ENCODE data around the gene EEF1G.

Gene EEF1G

DNA sequence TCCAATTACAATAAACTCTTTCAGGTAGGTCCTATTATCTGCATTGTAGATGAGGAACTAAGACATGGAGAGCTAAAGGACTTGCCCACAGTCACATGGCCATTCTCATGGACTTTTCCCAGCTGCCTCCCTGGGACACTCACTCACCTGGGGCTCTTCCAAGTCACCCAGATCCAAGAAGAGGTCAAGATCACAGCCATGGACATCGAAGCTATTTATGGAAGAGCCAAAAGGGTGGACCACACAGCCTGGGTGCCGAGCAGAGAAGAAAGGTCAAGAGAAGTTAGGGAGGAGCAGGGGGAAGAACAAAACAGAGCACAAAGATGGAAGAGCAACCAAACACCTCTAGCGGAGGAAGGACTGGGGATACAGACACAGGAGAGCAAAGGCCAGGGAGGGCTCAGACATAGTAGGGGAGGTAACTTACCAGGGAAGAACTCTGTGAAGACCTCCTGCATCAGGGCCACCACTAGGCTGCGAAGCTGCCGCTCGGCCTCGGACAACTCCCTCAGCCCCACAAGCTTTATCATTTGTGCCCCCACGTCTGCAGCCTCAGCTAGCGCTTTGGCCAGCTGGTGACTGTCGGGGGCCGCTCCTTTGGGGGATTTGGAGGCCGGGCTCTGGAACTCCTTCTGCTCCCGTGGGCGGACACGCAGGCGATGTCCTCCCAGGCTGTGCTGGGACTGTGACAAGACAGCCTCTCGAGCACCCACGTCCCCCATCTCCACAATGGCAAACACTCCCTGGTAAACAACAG is 7.4 kb upstream of the EEF1G start:
- no peak for DNase-seq (ENCODE audit: low read depth)
- TF ChIP-seq, protein P1, sequence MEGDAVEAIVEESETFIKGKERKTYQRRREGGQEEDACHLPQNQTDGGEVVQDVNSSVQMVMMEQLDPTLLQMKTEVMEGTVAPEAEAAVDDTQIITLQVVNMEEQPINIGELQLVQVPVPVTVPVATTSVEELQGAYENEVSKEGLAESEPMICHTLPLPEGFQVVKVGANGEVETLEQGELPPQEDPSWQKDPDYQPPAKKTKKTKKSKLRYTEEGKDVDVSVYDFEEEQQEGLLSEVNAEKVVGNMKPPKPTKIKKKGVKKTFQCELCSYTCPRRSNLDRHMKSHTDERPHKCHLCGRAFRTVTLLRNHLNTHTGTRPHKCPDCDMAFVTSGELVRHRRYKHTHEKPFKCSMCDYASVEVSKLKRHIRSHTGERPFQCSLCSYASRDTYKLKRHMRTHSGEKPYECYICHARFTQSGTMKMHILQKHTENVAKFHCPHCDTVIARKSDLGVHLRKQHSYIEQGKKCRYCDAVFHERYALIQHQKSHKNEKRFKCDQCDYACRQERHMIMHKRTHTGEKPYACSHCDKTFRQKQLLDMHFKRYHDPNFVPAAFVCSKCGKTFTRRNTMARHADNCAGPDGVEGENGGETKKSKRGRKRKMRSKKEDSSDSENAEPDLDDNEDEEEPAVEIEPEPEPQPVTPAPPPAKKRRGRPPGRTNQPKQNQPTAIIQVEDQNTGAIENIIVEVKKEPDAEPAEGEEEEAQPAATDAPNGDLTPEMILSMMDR (conservative IDR thresholded peaks at IDR 0.05; ENCODE audit: low read length) = no peak
- no peak overlapping the region for H3K4me3 ChIP-seq (ENCODE audit: low read length)

DNA sequence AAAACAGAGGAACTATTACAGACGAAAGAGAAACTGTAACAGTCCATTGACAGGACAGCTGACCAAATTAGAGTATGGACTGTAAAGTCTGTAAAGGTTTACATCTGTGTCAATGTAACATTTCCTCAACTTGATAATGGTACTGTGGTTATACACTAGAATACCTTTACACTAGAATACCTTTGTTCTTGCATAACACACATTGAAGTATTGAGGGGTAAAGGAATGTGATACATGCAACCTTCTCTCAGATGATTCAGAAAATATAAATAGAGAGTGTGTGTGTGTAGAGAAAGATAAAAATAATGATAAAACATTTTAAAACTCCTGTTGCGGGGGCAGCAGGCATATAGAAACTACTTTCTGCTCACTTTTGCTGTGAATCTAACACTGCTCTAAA is 5.6 kb upstream of the EEF1G start:
- TF ChIP-seq, protein P1 (conservative IDR thresholded peaks at IDR 0.05; ENCODE audit: low read length) = no peak
- no peak overlapping the region for H3K4me3 ChIP-seq (ENCODE audit: low read length)
- no peak for DNase-seq (ENCODE audit: low read depth)

DNA sequence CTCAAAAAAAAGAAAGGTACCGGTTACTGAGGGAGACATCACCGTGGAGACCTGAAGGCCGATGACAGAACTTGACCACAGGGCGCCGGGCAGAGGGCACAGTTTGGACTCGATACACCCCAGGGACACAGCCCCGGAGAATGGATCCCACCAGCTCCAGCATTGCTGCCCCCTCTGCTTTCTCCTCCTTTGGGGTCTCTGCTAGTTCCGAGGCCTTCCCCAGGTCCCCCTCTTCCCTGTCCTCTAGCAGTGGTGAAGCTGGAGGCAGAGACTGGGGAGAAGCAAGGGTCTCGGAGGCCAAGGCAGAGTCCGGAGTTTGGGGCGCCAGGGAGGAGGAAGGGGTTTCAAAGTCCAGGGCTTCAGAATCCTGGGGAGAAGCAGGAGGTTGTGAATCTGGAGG is 4.8 kb upstream of the EEF1G start:
- no peak for DNase-seq (ENCODE audit: low read depth)
- H3K4me3 ChIP-seq (ENCODE audit: low read length) = no peak overlapping the region
- TF ChIP-seq, protein P1 (conservative IDR thresholded peaks at IDR 0.05; ENCODE audit: low read length) = no peak

DNA sequence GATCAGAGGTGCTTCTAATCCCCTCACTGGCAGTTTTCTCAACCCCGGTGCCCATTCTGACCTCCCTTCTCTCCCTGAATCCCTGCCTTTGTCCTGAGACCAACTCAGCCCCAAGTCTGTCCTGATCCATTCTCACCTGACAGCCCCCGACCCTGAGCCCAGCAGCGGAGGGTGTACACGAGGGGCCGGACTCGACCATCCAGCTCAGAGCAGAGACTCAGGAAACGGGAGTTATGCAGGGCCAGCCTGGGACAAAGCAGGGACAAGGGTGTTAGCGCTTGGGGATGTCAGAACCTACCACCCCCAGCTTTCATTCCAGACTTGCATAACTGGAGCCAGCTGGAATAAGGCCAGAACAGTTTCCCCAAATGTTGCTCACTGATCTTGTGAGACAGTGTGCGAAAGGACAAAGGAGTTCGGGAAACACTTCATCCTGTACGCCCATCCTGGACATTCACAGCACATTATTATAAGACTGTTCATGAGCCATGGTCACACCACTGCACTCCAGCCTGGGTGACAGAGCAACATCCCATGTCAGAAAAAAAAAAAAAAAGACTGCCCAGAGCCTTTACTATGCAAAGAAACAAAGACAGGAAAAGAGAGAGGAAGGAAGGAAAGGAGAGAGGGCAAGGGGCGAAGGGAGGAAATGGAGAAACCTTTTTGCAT is 3.5 kb upstream of the EEF1G start:
- TF ChIP-seq, protein P1 (conservative IDR thresholded peaks at IDR 0.05; ENCODE audit: low read length) = no peak
- DNase-seq (ENCODE audit: low read depth) = no peak

DNA sequence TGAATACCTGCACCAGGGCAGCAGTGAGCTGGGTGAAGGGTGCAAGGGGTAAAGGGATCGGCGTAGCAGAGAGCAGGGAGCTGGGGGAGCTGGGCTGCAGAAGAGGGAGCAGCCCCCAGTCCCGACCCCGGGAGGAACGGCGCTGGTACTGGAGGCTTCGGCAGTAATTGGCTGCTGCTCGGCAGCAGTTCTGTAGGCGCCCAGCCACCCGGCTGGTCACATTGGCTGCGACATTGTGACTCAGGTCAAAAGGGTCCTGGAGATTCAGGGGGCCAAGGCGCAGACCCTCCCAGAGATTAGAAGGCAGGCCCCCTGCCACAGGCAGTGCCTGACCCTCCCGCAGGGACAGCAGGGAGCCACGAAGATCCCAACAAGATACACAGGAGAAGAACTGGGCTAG is 2.1 kb upstream of the EEF1G start:
- H3K4me3 ChIP-seq (ENCODE audit: low read length) = peak overlapping the region; percentile 90
- DNase-seq (ENCODE audit: low read depth) = no peak
- TF ChIP-seq, protein P1 (conservative IDR thresholded peaks at IDR 0.05; ENCODE audit: low read length) = no peak

More for the DNA sequence above, 3.5 kb upstream of the EEF1G start:
- no peak overlapping the region for H3K4me3 ChIP-seq (ENCODE audit: low read length)

DNA sequence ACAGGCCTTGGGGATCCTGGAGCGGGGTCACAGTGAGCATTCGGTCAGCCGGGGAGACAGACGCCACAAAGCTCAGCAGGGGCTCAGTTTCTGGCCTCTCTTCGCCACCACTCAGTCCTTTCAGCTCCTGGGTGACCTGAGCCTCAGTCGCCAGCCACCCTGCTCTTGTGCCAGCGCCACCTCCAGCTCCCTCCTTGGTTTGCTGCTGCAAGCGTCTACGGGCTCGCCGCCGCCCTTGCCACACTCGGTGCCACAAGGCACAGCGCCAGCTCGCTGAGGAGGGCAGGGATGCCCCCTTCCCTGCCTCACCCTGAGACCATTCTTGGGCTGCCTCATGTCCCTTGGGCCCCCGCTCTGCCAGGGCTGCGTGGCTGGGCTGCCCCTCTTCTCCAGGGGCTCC is 1.5 kb upstream of the EEF1G start:
- DNase-seq (ENCODE audit: low read depth) = no peak
- peak overlapping the region; percentile 90 for H3K4me3 ChIP-seq (ENCODE audit: low read length)
- TF ChIP-seq, protein P1 (conservative IDR thresholded peaks at IDR 0.05; ENCODE audit: low read length) = no peak

All from AG10803 (cell line).